ENCODE measurements around the gene GPR55. TPM values are rescaled to one million over a fixed set of nuclear protein-coding genes. Genes with fewer than 3 reads are reported as not detected.

The GPR55 gene
- total and polyA plus RNA-seq, 10 of the 15 experiments (the other 5 are each of a cell fraction or from before 2014, with no cell fraction given), result 2.1 to 30.1 (median 16.2) TPM

DNA sequence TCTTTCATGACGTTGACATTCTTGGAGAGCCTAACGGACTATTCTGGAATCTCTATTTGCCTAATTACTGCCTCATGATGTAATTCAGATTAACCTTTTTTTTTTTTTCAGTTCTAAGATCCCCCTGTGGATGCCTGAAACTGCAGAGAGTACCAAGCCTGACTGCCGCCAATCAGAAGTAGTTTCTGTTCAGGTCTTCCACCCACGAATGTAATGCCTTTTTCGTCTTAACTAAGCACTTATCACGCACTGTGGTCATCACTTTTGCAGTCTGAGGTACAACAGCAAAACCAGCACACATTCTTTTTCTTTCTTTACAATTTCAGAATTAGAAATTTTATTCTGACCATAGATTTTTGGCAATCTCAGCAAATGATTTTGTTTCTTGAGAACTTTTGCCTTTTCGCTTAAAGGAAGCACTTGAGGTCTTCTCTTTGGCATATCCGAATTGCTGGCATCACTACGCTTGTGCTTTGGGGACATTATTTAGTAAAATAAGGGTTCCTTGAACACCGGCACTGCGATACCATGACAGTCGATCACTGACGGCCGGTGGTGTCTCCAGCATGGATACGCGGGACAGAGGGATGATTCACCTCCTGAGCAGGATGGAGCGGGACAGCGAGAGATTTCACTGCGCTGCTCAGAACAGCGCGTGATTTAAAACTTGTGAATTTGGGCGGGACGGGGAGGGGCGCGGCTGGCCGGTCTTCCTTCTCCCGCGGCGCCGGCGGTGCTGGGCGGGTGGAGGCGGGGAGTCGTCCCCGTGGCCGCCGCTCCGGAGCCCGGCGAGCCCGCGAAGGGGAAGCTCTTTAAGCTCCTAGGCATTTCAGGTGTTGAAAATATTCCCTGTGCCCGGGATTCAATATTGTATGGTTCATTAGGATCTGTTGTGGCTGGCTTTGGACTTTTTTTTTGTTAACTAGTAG lies 32.0 kb upstream of the GPR55 start:
- Histone ChIP-seq H3K9ac (ENCODE audit: control insufficient read depth, insufficient read depth, low read length) (peak overlapping the region; percentile 99), H3K9me3 (replicated peaks; ENCODE audit: control insufficient read depth, insufficient read depth, low read length) (no peaks in the 10 kb centered on the region; the same call in 2 of the 3 replicates), H3K27ac (ENCODE audit: control insufficient read depth, insufficient read depth) (peak overlapping the region; percentile 99), H3K36me3 (ENCODE audit: control insufficient read depth in 2 of 2, insufficient read depth in 2 of 2, low read length in 1 of 2) (peaks cover 5 to 6% of the 10 kb centered on the region in 2 experiments), H2AFZ (ENCODE audit: control insufficient read depth, low read depth, low read length) (peak overlapping the region; percentile 41; the same call in 1 of the 2 replicates), H4K20me1 (ENCODE audit: control insufficient read depth, insufficient read depth) (no peaks in the 10 kb centered on the region), H3K79me2 (ENCODE audit: control insufficient read depth, insufficient read depth, low read length) (peaks cover 41% of the 10 kb centered on the region), H3K4me3 (peak overlapping the region; percentile 72), H3K27me3 (replicated peaks in 1 of 2; ENCODE audit: control insufficient read depth in 2 of 2, insufficient read depth in 2 of 2, low read length in 1 of 2) (no peaks in the 10 kb centered on the region), H3K4me2 (ENCODE audit: control insufficient read depth, insufficient read depth) (peak overlapping the region; percentile 93), H3K4me1 (ENCODE audit: control insufficient read depth, insufficient read depth, low read length) (peaks cover 54% of the 10 kb centered on the region)
- ChIA-PET SMC1A (ENCODE audit: uncharacterized antibody, unreplicated experiment) (interaction anchor here (1.0 to 21.6 kb wide), 7 partner anchors 10 to 61 kb away, joined by 4 to 411 read pairs (median 22); partner anchors contain the start of gene GPR55), CTCF (interaction anchor here (0.6 to 28.4 kb wide), 8 partner anchors 9 to 43 kb away, joined by 3 to 372 read pairs (median 5); no protein-coding TSS in a partner anchor), RAD21 (ENCODE audit: unreplicated experiment) (interaction anchor here (0.8 to 22.2 kb wide), 11 partner anchors 8 to 40 kb away, joined by 3 to 400 read pairs (median 6); partner anchors contain the start of gene GPR55), POLR2A (interaction anchor here (0.6 to 17.2 kb wide), 9 partner anchors 9 to 436 kb away, joined by 3 to 192 read pairs (median 10); no protein-coding TSS in a partner anchor)
- intact Hi-C loops (cut with micrococcal nuclease; ENCODE audit: unreplicated experiment), result loop anchor here (1.0 to 10.0 kb wide), 3 partner anchors 17 to 372 kb away; no protein-coding TSS in a partner anchor
- DNase-seq (ENCODE audit: low read depth, low spot score), result peak; percentile 91
- BruUV-seq (replicated peaks), result TSS peak; percentile 87
- in situ Hi-C loops (cut with MboI), result loop anchor here (10.0 kb wide), 1 partner anchor 292 kb away; no protein-coding TSS in a partner anchor
- ATAC-seq, result peak; percentile 79
- 1% methylated on average over 43 of the region's 43 CpGs for WGBS (ENCODE audit: insufficient coverage, insufficient replicate concordance, low lambda C conversion rate, missing lambda C conversion rate)
- FAIRE-seq, result peak; percentile 96
- TF ChIP-seq SMAD5 (IDR thresholded peaks at IDR 0.05; ENCODE audit: low read depth) (peak; percentile 96), TBL1XR1 (IDR thresholded peaks at IDR 0.05; ENCODE audit: low read depth, low read length) (peak; percentile 75; the same call in 1 of the 2 replicates), POLR2A (IDR thresholded peaks at IDR 0.05; ENCODE audit: low read depth, low read length) (peak; percentile 87), SMARCA5 (IDR thresholded peaks at IDR 0.05) (peak; percentile 41; the same call in 1 of the 2 replicates), POLR2AphosphoS5 (IDR thresholded peaks at IDR 0.05; ENCODE audit: low read length) (peak; percentile 93), RB1 (IDR thresholded peaks at IDR 0.05; ENCODE audit: borderline replicate concordance) (peak; percentile 54; the same call in 1 of the 2 replicates), MEF2B (IDR thresholded peaks at IDR 0.05; ENCODE audit: partially characterized antibody, poor library complexity, severe bottlenecking) (peak; percentile 67), ZNF274 (IDR thresholded peaks at IDR 0.05; ENCODE audit: insufficient read depth, insufficient read length) (no peak), IKZF1 (conservative IDR thresholded peaks at IDR 0.05) (peak; percentile 57), ZBED1 (IDR thresholded peaks at IDR 0.05; ENCODE audit: borderline replicate concordance) (peak; percentile 94), ETV6 (conservative IDR thresholded peaks at IDR 0.05 in 1 of 2, IDR thresholded peaks at IDR 0.05 in 1 of 2; ENCODE audit: borderline replicate concordance in 1 of 2, low read depth in 1 of 2) (peak in 1 of 2 experiments; percentile 51; a peak in 1 of 4 replicates), SP1 (IDR thresholded peaks at IDR 0.05; ENCODE audit: low read depth, low read length) (peak; percentile 67), TCF12 (IDR thresholded peaks at IDR 0.05; ENCODE audit: low read depth, low read length) (peak; percentile 54; the same call in 1 of the 2 replicates), IKZF2 (IDR thresholded peaks at IDR 0.05) (peak; percentile 81 to 88; a peak in 3 of 4 replicates), EGR1 (IDR thresholded peaks at IDR 0.05; ENCODE audit: borderline replicate concordance in 1 of 2, low read depth in 2 of 2, low read length in 2 of 2) (peak in 1 of 2 experiments; percentile 49; a peak in 1 of 3 replicates), JUNB (IDR thresholded peaks at IDR 0.05) (peak; percentile 80), TAF1 (IDR thresholded peaks at IDR 0.05; ENCODE audit: borderline replicate concordance, low read depth, low read length) (peak; percentile 92), NR2C2 (IDR thresholded peaks at IDR 0.05; ENCODE audit: borderline replicate concordance, control insufficient read depth, insufficient read length, low read depth) (no peak)
- TF ChIP-seq, protein P1, sequence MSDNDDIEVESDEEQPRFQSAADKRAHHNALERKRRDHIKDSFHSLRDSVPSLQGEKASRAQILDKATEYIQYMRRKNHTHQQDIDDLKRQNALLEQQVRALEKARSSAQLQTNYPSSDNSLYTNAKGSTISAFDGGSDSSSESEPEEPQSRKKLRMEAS (IDR thresholded peaks at IDR 0.05; ENCODE audit: low read depth, low read length), result peak; percentile 18; the same call in 1 of the 2 replicates
- TF ChIP-seq, protein P2, sequence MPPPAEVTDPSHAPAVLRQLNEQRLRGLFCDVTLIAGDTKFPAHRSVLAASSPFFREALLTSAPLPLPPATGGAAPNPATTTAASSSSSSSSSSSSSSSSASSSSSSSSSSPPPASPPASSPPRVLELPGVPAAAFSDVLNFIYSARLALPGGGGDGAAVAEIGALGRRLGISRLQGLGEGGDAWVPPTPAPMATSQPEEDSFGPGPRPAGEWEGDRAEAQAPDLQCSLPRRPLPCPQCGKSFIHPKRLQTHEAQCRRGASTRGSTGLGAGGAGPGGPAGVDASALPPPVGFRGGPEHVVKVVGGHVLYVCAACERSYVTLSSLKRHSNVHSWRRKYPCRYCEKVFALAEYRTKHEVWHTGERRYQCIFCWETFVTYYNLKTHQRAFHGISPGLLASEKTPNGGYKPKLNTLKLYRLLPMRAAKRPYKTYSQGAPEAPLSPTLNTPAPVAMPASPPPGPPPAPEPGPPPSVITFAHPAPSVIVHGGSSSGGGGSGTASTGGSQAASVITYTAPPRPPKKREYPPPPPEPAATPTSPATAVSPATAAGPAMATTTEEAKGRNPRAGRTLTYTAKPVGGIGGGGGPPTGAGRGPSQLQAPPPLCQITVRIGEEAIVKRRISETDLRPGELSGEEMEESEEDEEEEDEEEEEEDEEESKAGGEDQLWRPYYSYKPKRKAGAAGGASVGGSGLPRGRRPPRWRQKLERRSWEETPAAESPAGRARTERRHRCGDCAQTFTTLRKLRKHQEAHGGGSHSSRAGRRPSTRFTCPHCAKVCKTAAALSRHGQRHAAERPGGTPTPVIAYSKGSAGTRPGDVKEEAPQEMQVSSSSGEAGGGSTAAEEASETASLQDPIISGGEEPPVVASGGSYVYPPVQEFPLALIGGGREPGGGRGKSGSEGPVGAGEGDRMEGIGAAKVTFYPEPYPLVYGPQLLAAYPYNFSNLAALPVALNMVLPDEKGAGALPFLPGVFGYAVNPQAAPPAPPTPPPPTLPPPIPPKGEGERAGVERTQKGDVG (CRISPR knock-in tag; IDR thresholded peaks at IDR 0.05), result no peak
